D721Med (cell line): Measurements from ENCODE around the gene CDKL2.

Experiments used
- DNase-seq: peaks from one replicate; pipeline ENCODE4 v3.0.0; 2011; ENCODE audit warnings: low spot score; ENCODE audit not compliant: insufficient read length
- FAIRE-seq: peaks from 2 replicates; lab custom pipeline; 2011; peaks lifted over from hg19 to GRCh38; lab: Jason Lieb, UNC
- TF ChIP-seq, protein P1 (sequence below): IDR thresholded peaks from 2 replicates; pipeline ENCODE4 v1.5.1; 2012; ENCODE audit warnings: mild to moderate bottlenecking, control low read depth; ENCODE audit not compliant: insufficient read depth; ENCODE audit errors: missing control alignments

The CDKL2 gene

DNA sequence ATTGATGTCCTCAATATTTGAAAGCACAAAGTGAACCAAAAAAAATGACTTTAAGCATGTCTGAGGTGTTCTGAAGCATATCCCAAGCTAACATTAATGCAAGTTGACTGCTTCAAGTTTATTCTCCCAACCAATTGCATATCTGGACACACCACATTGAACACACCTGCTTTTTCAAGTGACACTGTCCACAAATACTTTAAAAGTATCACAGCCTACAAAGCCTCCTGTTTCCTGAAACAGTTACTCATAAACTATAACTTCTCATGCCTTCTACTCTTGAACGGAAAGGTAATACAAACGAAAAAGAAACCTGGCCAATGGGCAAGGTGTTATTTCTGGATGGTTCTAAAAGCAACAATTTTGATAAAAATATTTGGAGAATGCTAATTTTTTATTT is 1.1 kb downstream of the CDKL2 start:
- FAIRE-seq (no peak), DNase-seq (no peak)
- TF ChIP-seq, protein P1, sequence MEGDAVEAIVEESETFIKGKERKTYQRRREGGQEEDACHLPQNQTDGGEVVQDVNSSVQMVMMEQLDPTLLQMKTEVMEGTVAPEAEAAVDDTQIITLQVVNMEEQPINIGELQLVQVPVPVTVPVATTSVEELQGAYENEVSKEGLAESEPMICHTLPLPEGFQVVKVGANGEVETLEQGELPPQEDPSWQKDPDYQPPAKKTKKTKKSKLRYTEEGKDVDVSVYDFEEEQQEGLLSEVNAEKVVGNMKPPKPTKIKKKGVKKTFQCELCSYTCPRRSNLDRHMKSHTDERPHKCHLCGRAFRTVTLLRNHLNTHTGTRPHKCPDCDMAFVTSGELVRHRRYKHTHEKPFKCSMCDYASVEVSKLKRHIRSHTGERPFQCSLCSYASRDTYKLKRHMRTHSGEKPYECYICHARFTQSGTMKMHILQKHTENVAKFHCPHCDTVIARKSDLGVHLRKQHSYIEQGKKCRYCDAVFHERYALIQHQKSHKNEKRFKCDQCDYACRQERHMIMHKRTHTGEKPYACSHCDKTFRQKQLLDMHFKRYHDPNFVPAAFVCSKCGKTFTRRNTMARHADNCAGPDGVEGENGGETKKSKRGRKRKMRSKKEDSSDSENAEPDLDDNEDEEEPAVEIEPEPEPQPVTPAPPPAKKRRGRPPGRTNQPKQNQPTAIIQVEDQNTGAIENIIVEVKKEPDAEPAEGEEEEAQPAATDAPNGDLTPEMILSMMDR = no peak

DNA sequence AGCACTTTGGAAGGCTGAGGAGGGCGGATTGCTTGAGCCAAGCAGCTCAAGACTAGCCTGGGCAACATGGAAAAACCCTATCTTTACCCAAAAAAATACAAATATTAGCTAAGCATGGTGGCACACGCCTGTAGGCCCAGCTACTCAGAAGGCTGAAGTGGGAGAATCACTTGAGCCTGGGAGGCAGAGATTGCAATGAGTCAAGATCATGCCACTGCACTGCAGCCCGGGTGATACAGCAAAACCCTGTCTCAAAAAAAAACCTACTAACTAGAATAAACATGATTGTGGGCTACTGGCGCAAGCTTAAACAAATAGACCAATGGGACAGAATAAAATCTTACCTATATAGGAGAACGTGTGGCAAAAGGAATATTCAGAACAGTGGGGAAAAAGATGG is 7.3 kb downstream of the CDKL2 start:
- DNase-seq (no peak), FAIRE-seq (no peak)
- TF ChIP-seq, protein P1 = no peak

DNA sequence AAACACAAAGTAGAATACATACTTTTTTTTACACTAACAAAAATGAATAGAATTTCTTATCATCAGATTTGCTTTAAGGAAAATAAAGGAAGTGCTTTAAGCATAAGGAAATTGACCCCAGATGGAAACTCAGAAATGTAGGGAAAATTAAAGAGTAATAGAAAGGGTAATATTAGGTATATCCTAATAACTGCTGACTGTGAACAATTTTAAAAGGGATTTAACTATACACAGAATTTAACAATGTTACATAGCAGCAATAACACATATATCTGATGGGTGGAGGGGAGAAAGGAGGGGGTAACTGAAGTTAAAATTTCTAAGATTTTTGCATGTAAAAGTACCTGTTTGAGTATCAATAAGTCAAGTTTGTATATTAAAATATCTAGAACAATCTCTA is 8.6 kb downstream of the CDKL2 start:
- TF ChIP-seq, protein P1 = no peak
- FAIRE-seq (no peak), DNase-seq (no peak)

DNA sequence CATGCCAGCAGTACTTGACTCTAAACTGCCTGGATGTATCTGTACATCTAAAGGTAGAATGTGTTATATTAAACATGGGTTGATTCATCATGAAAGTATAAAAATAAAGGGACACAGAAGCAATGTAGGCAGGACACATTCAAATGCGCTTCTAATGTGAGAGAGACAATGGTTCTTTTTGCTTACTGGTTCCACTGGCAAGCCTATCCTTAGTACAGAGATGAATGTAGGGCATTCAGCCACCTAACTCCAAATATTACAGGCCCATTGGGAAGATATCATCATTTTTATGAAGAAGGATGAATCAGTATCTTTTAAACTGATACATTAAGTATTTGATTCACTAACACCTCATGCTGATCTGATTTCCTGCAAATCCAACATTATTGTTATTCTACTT is 18.0 kb downstream of the CDKL2 start:
- FAIRE-seq (no peak), DNase-seq (no peak)
- TF ChIP-seq, protein P1 = no peak

DNA sequence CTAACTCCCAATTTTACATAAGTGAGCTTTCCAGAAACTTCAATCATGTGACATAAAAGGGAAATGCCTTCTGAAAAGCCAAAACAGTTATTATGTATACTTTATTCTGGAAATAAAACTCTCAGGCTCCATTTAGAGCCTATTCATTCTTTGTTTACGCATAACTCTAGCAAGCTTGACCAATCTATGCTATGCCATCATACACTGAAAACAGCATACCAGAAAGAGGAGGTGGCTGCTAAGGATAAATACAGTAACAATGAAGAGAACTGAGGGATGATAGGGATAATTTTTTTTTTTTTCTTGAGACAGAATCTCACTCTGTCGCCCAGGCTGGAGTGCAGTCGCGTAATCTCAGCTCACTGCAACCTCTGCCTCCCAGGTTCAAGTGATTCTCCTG is 24.4 kb downstream of the CDKL2 start:
- DNase-seq (no peak), FAIRE-seq (no peak)
- TF ChIP-seq, protein P1 = no peak

DNA sequence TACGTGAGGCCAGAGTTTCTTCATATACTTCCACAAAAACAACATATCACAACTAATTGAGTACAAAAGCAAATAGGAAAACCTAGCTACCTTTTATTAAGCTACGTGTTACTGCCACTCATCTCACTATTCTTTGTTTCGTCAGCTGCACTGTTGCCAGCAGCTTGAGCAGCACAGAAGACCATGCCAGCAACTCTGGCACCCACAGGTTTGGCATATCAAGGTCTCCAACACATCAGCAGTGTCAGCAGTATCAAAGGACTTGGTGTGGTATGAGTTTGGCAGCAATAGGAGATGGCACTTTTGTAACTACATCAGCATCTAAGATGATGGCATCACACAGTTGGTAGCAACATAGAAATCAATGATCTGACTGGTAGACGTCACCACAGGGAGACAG is 30.7 kb downstream of the CDKL2 start:
- TF ChIP-seq, protein P1 = no peak
- DNase-seq (no peak), FAIRE-seq (no peak)

DNA sequence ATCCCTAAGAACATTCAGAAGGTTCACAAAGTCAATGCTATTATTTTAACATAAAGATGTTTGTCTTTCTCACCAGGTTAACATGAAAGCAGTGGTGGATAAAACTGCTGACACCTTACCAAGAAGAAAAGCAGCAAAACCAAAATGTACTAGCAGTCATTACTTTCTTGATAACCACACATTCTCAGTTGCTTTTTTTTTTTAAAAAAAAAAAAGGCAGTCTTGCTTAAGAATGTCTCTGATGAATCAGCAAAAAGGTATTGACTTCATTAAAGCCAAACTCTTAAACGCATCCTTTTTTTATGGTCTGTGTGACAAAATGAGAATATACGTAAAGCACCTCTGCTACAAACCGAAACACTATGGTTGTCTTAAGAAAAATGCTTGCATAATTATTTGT is 31.9 kb downstream of the CDKL2 start:
- no peak for FAIRE-seq
- TF ChIP-seq, protein P1 = no peak
- DNase-seq = no peak
